M059J (cell line): ENCODE measurements around the gene YPEL1. TPM values are rescaled to one million over a fixed set of nuclear protein-coding genes. Genes with fewer than 3 reads are reported as not detected.

Experiments
- DNase-seq: peaks from one replicate; pipeline ENCODE4 v3.0.0-alpha.2; 2012; ENCODE audit warnings: low read depth
- total RNA-seq: library from RNA; depleted of rRNA; stranded (reverse); fragments of >200 nt; shearing (Covaris generic); gene quantifications from 2 replicates; pipeline ENCODE4 v1.2.3, GENCODE V29; 2014; rRNA removed

Gene YPEL1
- total RNA-seq: 1.2 and 2.4 TPM in 2 replicates

- peak; percentile 90 for DNase-seq
Observed at GRCh38 chr22:21735200-21736083, at the start of gene YPEL1. TSS of gene YPEL1 (minus strand) at chr22:21735794. CDS start at chr22:21710744, 25,050 bp downstream.

- no peak for DNase-seq
Observed at GRCh38 chr22:21780259-21780658, 44.7 kb upstream of the YPEL1 start.

- DNase-seq: no peak
Observed at GRCh38 chr22:21779444-21779843, 43.9 kb upstream of the YPEL1 start.

GRCh38 chr22:21778705-21779363, 43.2 kb upstream of the YPEL1 start:
- DNase-seq: peak; percentile 53

- DNase-seq: no peak
Observed at GRCh38 chr22:21771631-21771976, 36.0 kb upstream of the YPEL1 start.

- DNase-seq: no peak
Observed at GRCh38 chr22:21768435-21768834, 32.8 kb upstream of the YPEL1 start.

- DNase-seq: no peak
Observed at GRCh38 chr22:21766691-21767462, 31.3 kb upstream of the YPEL1 start.

- DNase-seq: no peak
Observed at GRCh38 chr22:21765909-21766529, 30.4 kb upstream of the YPEL1 start.

- DNase-seq: no peak
Observed at GRCh38 chr22:21764038-21764804, 28.6 kb upstream of the YPEL1 start.

- DNase-seq: no peak
Observed at GRCh38 chr22:21762712-21763581, 27.4 kb upstream of the YPEL1 start.

- DNase-seq: no peak
Observed at GRCh38 chr22:21761994-21762680, 26.5 kb upstream of the YPEL1 start.

GRCh38 chr22:21761086-21761485, 25.5 kb upstream of the YPEL1 start:
- DNase-seq: peak; percentile 39

GRCh38 chr22:21760640-21761039, 25.0 kb upstream of the YPEL1 start:
- peak; percentile 67 for DNase-seq

- DNase-seq: no peak
Observed at GRCh38 chr22:21759646-21760376, 24.2 kb upstream of the YPEL1 start.

- DNase-seq: no peak
Observed at GRCh38 chr22:21759093-21759492, 23.5 kb upstream of the YPEL1 start.

GRCh38 chr22:21758091-21758864, 22.7 kb upstream of the YPEL1 start:
- no peak for DNase-seq

GRCh38 chr22:21755851-21756284, 20.3 kb upstream of the YPEL1 start:
- peak; percentile 45 for DNase-seq

- no peak for DNase-seq
Observed at GRCh38 chr22:21754523-21754922, 18.9 kb upstream of the YPEL1 start.
